Measurements from ENCODE around the gene ZNF777. TPM values are rescaled to one million over a fixed set of nuclear protein-coding genes. Genes with fewer than 3 reads are reported as not detected.

Gene ZNF777
- total and polyA plus RNA-seq, 2 experiments from 2014 or later, result 2.8 to 7.9 TPM

DNA sequence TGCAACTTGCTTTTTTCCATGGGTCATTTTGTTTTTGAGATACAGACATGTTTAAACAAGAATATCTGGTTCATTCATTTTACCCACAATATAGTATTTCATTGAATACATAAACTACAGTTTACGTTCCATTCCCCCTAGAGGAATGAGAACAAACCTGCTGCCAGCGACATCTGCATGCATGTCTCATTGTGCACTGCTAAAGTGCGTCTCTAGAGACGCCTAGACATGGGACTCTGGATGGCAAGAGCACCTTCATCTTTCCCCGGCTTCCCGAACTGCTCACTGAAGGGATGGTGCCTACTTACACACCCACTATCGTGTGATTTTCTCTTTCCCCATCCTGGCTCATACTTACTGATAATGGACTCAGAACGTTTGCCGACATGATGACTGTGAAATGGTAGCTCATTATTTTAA is 1.2 kb upstream of the ZNF777 start:
- no peak overlapping the region for H3K27ac Mint-ChIP-seq
- H3K27me3 Mint-ChIP-seq (ENCODE audit: insufficient read depth, low read depth, poor library complexity), result peaks cover 25% of the 10 kb centered on the region
- Histone ChIP-seq H3K4me1 (ENCODE audit: insufficient read depth) (0 out of 2 replicates have a peak, but pooled peaks cover 3% of the 10 kb centered on the region), H3K36me3 (ENCODE audit: insufficient read depth) (no peaks in the 10 kb centered on the region), H3K4me3 (no peak overlapping the region), H3F3A (replicated peaks; ENCODE audit: low read depth) (no peaks in the 10 kb centered on the region), H3K9me2 (ENCODE audit: insufficient read depth) (no peaks in the 10 kb centered on the region), H3K4me2 (no peak overlapping the region), H3K79me2 (replicated peaks; ENCODE audit: insufficient read depth) (0 out of 2 replicates have a peak, but pooled peaks cover 4% of the 10 kb centered on the region), H3K27ac (ENCODE audit: low read depth) (no peak overlapping the region), H3K27me3 (ENCODE audit: insufficient read depth) (peaks cover 65% of the 10 kb centered on the region), H4K20me1 (replicated peaks; ENCODE audit: insufficient read depth) (peaks cover 13% of the 10 kb centered on the region), H2AFZ (no peak overlapping the region)
- DNase-seq (ENCODE audit: low spot score) (no peak), ATAC-seq (no peak)
- H3K9me3 Mint-ChIP-seq, result peaks cover 10% of the 10 kb centered on the region; the same call in 2 of the 3 replicates
- TF ChIP-seq EZH2 (IDR thresholded peaks at IDR 0.05; ENCODE audit: low read depth, unreplicated experiment) (no peak), ZNF331 (CRISPR knock-in tag; IDR thresholded peaks at IDR 0.05; ENCODE audit: low read depth) (no peak), NANOG (IDR thresholded peaks at IDR 0.05; ENCODE audit: borderline replicate concordance) (no peak), POLR2AphosphoS5 (IDR thresholded peaks at IDR 0.05; ENCODE audit: low read depth) (no peak), ZNF114 (CRISPR knock-in tag; IDR thresholded peaks at IDR 0.05) (no peak)
- no peaks in the 10 kb centered on the region; the same call in 2 of the 3 replicates for H3K36me3 Mint-ChIP-seq (ENCODE audit: low read depth)
- no peak overlapping the region; the same call in 2 of the 3 replicates for H3K4me3 Mint-ChIP-seq
- peaks cover 16% of the 10 kb centered on the region for H3K4me1 Mint-ChIP-seq

GRCh38 chr7:149459540-149460452 is 1.1 kb downstream of the ZNF777 start:
- H3K4me2 ChIP-seq, result peak overlapping the region; percentile 77
- Mint-ChIP-seq H3K27me3 (ENCODE audit: insufficient read depth, low read depth, poor library complexity) (peaks cover 33% of the 10 kb centered on the region), H3K4me3 (no peak overlapping the region; the same call in 1 of the 3 replicates), H3K36me3 (ENCODE audit: low read depth) (peaks cover 9% of the 10 kb centered on the region), H3K9me3 (no peaks in the 10 kb centered on the region), H3K4me1 (peaks cover 16% of the 10 kb centered on the region), H3K27ac (no peak overlapping the region)
- peak overlapping the region; percentile 55 for H3K4me3 ChIP-seq
- peaks cover 16% of the 10 kb centered on the region for H4K20me1 ChIP-seq (replicated peaks; ENCODE audit: insufficient read depth)
- no peaks in the 10 kb centered on the region for H3K9me2 ChIP-seq (ENCODE audit: insufficient read depth)
- 0 out of 2 replicates have a peak, but pooled peaks cover 3% of the 10 kb centered on the region for H3K4me1 ChIP-seq (ENCODE audit: insufficient read depth)
- no peak overlapping the region for H2AFZ ChIP-seq
- no peaks in the 10 kb centered on the region for H3K36me3 ChIP-seq (ENCODE audit: insufficient read depth)
- peaks cover 65% of the 10 kb centered on the region for H3K27me3 ChIP-seq (ENCODE audit: insufficient read depth)
- no peak overlapping the region for H3K27ac ChIP-seq (ENCODE audit: low read depth)
- ATAC-seq (peak; percentile 12), DNase-seq (ENCODE audit: low spot score) (peak; percentile 43)
- TF ChIP-seq STAT1 (IDR thresholded peaks at IDR 0.05; ENCODE audit: unreplicated experiment) (no peak), ETS1 (IDR thresholded peaks at IDR 0.05) (no peak), ZNF462 (CRISPR knock-in tag; IDR thresholded peaks at IDR 0.05) (no peak), NANOG (IDR thresholded peaks at IDR 0.05; ENCODE audit: borderline replicate concordance) (no peak), ZNF331 (CRISPR knock-in tag; IDR thresholded peaks at IDR 0.05; ENCODE audit: low read depth) (no peak), CREB1 (CRISPR knock-in tag; IDR thresholded peaks at IDR 0.05; ENCODE audit: low read depth) (no peak), EZH2phosphoT487 (IDR thresholded peaks at IDR 0.05; ENCODE audit: unreplicated experiment) (no peak)
- TF ChIP-seq, protein P1, sequence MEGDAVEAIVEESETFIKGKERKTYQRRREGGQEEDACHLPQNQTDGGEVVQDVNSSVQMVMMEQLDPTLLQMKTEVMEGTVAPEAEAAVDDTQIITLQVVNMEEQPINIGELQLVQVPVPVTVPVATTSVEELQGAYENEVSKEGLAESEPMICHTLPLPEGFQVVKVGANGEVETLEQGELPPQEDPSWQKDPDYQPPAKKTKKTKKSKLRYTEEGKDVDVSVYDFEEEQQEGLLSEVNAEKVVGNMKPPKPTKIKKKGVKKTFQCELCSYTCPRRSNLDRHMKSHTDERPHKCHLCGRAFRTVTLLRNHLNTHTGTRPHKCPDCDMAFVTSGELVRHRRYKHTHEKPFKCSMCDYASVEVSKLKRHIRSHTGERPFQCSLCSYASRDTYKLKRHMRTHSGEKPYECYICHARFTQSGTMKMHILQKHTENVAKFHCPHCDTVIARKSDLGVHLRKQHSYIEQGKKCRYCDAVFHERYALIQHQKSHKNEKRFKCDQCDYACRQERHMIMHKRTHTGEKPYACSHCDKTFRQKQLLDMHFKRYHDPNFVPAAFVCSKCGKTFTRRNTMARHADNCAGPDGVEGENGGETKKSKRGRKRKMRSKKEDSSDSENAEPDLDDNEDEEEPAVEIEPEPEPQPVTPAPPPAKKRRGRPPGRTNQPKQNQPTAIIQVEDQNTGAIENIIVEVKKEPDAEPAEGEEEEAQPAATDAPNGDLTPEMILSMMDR (conservative IDR thresholded peaks at IDR 0.05; ENCODE audit: low read depth in 2 of 2), result no peak
- H3K79me2 ChIP-seq (replicated peaks; ENCODE audit: insufficient read depth), result 0 out of 2 replicates have a peak, but pooled peaks cover 4% of the 10 kb centered on the region
- no peaks in the 10 kb centered on the region for H3F3A ChIP-seq (replicated peaks; ENCODE audit: low read depth)

Data from GM23338 (cell line).